ENCODE results near the gene TASP1.

Gene TASP1

GRCh38 chr20:13525225-13525940 is 113.3 kb downstream of the TASP1 start:
- no peak for TF ChIP-seq CTCF (conservative IDR thresholded peaks at IDR 0.05; ENCODE audit: control insufficient read depth, insufficient read depth, low read depth, low read length)
- peak; percentile 96 for DNase-seq (ENCODE audit: low read depth)
- H3K4me3 ChIP-seq (ENCODE audit: control insufficient read depth, low read depth, low read length) = no peak overlapping the region

GRCh38 chr20:13524339-13524738 is 114.4 kb downstream of the TASP1 start:
- DNase-seq (ENCODE audit: low read depth) = no peak
- TF ChIP-seq CTCF (conservative IDR thresholded peaks at IDR 0.05; ENCODE audit: control insufficient read depth, insufficient read depth, low read depth, low read length) = no peak

DNA sequence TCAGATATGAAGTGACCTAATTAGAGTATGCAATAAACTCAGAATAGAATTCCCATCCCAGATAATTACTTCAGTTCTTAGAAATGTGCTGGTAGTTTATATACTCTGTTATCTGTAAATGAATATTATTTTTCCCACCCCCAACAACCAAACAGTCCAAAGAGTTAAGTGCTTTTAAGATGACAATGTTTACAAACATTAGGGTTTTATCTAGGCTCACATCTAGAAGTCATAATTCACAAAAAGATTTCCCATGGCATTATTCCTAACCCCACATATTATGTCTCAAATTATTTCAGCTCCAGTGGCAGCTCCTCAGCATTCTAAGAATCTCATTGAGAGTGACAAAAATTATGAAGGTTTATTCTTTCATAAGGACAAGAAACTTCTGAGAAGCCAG is 120.9 kb downstream of the TASP1 start:
- TF ChIP-seq CTCF (conservative IDR thresholded peaks at IDR 0.05; ENCODE audit: control insufficient read depth, insufficient read depth, low read depth, low read length) = no peak
- DNase-seq (ENCODE audit: low read depth) = no peak
- H3K4me3 ChIP-seq (ENCODE audit: control insufficient read depth, low read depth, low read length) = no peak overlapping the region

More at GRCh38 chr20:13524339-13524738, 114.4 kb downstream of the TASP1 start:
- H3K4me3 ChIP-seq (ENCODE audit: control insufficient read depth, low read depth, low read length) = no peak overlapping the region

DNA sequence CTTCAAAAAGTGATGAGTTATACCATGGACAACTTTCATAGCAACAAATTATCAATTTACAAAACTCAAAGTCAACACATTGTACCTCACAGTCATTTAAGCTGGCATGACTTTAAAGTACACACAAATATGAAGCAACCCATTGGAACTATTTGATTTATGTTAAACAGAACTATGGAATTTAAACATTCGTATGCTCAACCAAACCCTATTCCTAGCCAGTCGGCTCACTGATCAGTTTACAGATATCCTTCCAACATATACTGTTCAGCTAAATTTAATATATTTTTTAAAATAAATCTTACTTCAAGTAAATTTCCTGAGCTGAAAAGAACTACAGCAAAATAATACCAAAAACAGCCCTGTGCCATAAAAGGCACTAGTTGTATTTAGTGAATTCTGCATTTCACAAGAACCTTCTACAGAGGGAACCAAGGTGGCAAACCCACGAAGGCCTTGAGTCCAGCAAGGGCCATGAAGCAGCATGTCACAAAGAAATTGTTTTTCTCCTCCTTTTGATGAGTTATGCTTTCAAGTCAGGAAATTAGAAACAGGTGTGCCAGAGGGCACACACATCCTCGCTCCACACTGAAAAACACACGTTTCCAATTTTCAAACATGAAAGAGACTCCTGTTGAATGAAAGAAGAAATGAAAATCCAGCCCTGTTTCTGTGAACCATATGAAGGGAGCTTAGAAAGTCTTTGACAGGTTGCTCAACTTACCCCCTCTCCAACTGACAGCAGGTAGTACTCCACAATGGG is 122.8 kb downstream of the TASP1 start:
- H3K4me3 ChIP-seq (ENCODE audit: control insufficient read depth, low read depth, low read length) = no peak overlapping the region
- peak; percentile 77 for DNase-seq (ENCODE audit: low read depth)
- no peak for TF ChIP-seq CTCF (conservative IDR thresholded peaks at IDR 0.05; ENCODE audit: control insufficient read depth, insufficient read depth, low read depth, low read length)

GRCh38 chr20:13515291-13515690 is 123.4 kb downstream of the TASP1 start:
- no peak overlapping the region for H3K4me3 ChIP-seq (ENCODE audit: control insufficient read depth, low read depth, low read length)
- peak; percentile 72 for DNase-seq (ENCODE audit: low read depth)
- no peak for TF ChIP-seq CTCF (conservative IDR thresholded peaks at IDR 0.05; ENCODE audit: control insufficient read depth, insufficient read depth, low read depth, low read length)

DNA sequence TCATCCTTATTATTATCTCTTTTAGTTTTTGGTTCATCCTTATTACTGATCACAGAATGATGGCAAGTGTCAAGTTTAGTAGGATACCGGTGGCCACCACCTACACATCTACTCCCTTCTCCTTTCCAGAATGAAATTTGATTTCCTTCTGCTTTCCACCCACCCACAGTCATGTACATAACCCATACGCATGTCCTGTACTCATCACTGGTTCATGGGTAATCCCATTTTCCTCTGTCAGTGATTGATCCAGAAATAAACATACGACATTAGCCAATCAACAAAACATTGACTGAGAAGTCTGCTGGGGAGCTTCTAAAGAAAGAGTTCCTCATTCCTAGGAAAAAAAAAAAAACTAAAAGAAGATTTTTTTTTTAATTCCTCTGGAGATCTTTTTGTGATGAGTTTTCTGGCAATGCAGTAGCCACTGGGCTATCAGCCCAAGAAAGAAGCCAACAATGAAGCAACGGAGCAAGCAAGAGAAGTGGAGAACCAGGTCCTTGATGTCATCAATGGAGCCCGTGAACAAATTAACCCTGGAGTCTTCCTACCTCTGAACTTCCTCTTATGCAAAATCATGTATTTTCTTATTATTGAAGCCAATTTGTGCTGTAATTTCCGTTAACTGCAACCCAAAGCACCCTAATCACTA is 127.8 kb downstream of the TASP1 start:
- H3K4me3 ChIP-seq (ENCODE audit: control insufficient read depth, low read depth, low read length) = no peak overlapping the region
- TF ChIP-seq CTCF (conservative IDR thresholded peaks at IDR 0.05; ENCODE audit: control insufficient read depth, insufficient read depth, low read depth, low read length) = no peak
- DNase-seq (ENCODE audit: low read depth) = peak; percentile 78

Data from fibroblast of mammary gland (primary cell).